ENCODE measurements around the gene ZBTB47. TPM values are rescaled to one million over a fixed set of nuclear protein-coding genes. Genes with fewer than 3 reads are reported as not detected.
A peak's percentile ranks its signal among the peaks of the same experiment; 100 is the strongest.

The ZBTB47 gene
- total and polyA plus RNA-seq, 10 of the 15 experiments (the other 5 are each of a cell fraction or from before 2014, with no cell fraction given), result 0.04 to 3.4 (median 1.0) TPM; not detected in 1

- ChIA-PET RAD21 (ENCODE audit: unreplicated experiment) (interaction anchor here (1.2 to 1.4 kb wide), 2 partner anchors 39 to 71 kb away, joined by 3 to 4 read pairs; no protein-coding TSS in a partner anchor), POLR2A (interaction anchor here (0.7 to 2.9 kb wide), 5 partner anchors 11 to 70 kb away, joined by 3 to 17 read pairs (median 5); partner anchors contain the start of genes NKTR and SEC22C), SMC1A (ENCODE audit: uncharacterized antibody, unreplicated experiment) (interaction anchor here (1.0 to 3.0 kb wide), 7 partner anchors 13 to 93 kb away, joined by 3 to 11 read pairs (median 5); partner anchors contain the start of gene SEC22C), CTCF (interaction anchor here (0.5 to 2.3 kb wide), 6 partner anchors 10 to 92 kb away, joined by 3 to 9 read pairs (median 4); partner anchors contain the start of gene SEC22C)
- Histone ChIP-seq H3K4me3 (no peak overlapping the region), H3K36me3 (ENCODE audit: control insufficient read depth in 2 of 2, insufficient read depth in 2 of 2, low read length in 1 of 2) (peaks cover 0 to 5% of the 10 kb centered on the region in 2 experiments; a peak in 2 of 4 replicates), H4K20me1 (ENCODE audit: control insufficient read depth, insufficient read depth) (no peaks in the 10 kb centered on the region), H3K27ac (ENCODE audit: control insufficient read depth, insufficient read depth) (no peak overlapping the region; the same call in 1 of the 2 replicates), H3K9ac (ENCODE audit: control insufficient read depth, insufficient read depth, low read length) (no peak overlapping the region), H3K4me2 (ENCODE audit: control insufficient read depth, insufficient read depth) (peak overlapping the region; percentile 90), H3K4me1 (ENCODE audit: control insufficient read depth, insufficient read depth, low read length) (peaks cover 17% of the 10 kb centered on the region), H3K9me3 (replicated peaks; ENCODE audit: control insufficient read depth, insufficient read depth, low read length) (no peaks in the 10 kb centered on the region), H2AFZ (ENCODE audit: control insufficient read depth, low read depth, low read length) (peak overlapping the region; percentile 71), H3K27me3 (replicated peaks in 1 of 2; ENCODE audit: control insufficient read depth in 2 of 2, insufficient read depth in 2 of 2, low read length in 1 of 2) (no peaks in the 10 kb centered on the region), H3K79me2 (ENCODE audit: control insufficient read depth, insufficient read depth, low read length) (no peaks in the 10 kb centered on the region; the same call in 1 of the 2 replicates)
- 17% methylated on average over 1 of the region's 1 CpG for WGBS (ENCODE audit: insufficient coverage, insufficient replicate concordance, low lambda C conversion rate, missing lambda C conversion rate)
- BruUV-seq (replicated peaks), result no TSS peak
- ATAC-seq (no peak; the same call in 1 of the 3 replicates), FAIRE-seq (no peak), DNase-seq (ENCODE audit: low read depth, low spot score) (no peak)
- intact Hi-C loops (cut with micrococcal nuclease; ENCODE audit: unreplicated experiment) (loop anchor here (5.0 kb wide), 1 partner anchor 90 kb away; no protein-coding TSS in a partner anchor), in situ Hi-C loops (cut with MboI) (no loop called here)
- TF ChIP-seq E4F1 (IDR thresholded peaks at IDR 0.05; ENCODE audit: borderline replicate concordance, partially characterized antibody), result no peak
- TF ChIP-seq TCF3 (IDR thresholded peaks at IDR 0.05; ENCODE audit: borderline replicate concordance, insufficient read depth, low read depth, low read length), result peak; percentile 43; the same call in 1 of the 2 replicates
- no peak for TF ChIP-seq CEBPZ (IDR thresholded peaks at IDR 0.05; ENCODE audit: low read depth, low read length)
Observed at GRCh38 chr3:42652251-42652610, 1.3 kb upstream of the ZBTB47 start.

All from GM12878 (cell line).